Measurements from ENCODE around the gene MAGI2. TPM values are rescaled to one million over a fixed set of nuclear protein-coding genes. Genes with fewer than 3 reads are reported as not detected.
A peak's percentile ranks its signal among the peaks of the same experiment; 100 is the strongest.

Gene MAGI2
- polyA plus RNA-seq, 4 donors: 32.0 to 38.7 (median 33.7) TPM

DNA sequence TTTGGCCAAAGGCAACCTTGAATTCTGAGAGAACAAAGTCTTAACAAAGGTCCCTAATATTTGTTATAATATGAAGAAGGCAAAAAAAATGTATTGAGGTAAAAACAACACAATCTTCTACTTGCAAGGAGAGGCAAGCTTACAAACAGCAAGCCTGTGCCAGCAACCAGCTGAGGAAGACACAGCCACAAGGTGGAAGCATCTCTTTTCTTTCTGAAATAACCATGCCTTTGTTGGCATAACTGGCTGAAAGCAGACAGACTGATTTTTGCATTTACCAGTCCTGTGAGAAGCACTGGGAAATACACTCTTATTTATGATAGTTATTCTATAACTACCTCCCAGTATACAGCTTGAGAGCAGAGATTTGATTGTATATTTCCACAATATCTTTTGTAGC is 1362.9 kb downstream of the MAGI2 start:
- DNase-seq (ENCODE audit: low read depth in 4 of 4, low spot score in 2 of 4): no peak

DNA sequence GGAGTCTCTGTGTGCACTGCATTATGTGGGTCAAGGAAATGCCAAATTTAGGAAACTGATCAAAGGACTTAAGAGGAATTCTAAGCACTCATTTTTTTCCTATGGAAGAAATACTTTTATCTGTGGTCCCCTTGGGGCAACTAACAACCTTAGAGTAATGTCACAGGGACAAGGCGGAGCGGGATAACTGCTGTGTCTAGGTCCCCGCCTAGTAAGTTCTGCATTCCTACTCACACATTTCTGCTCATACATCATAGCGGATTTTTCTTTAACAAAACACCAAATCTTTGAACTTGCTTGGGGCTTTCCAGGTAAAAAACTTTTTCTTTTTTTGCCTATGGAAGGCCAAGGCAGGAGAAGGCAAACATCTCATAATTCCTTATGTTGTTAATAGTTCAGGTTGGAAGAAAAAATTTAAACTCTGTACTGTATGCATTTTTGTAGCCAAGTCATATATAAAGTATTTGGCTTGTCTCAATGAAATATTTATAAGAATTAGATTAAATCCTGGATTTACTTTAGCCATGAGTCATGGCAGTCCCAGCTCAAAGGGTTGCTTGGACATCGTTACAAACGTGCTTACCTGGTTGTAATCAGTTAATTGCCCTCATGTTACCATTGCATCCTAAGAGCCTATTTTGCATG is 1369.9 kb downstream of the MAGI2 start:
- no peak for DNase-seq (ENCODE audit: low read depth in 4 of 4, low spot score in 2 of 4)

DNA sequence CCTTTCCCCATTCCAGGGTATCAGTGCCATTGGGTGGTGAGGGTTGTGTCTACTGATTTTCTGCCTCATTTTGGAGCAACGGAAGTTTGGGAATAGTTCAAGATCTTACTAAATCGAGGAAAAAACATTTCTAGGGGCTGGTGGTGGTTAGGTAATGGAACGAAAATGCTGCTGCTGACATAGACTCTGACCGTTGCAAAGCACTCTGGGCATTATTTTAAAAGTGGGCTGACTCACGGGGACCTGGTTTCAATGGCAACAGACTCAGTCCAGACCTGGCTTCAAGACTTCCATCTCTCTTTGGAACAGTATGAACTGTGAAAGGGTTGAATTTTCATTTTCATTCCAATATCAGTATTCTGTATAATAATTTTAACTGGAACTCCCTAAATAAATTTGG is 1370.9 kb downstream of the MAGI2 start:
- no peak for DNase-seq (ENCODE audit: low read depth in 4 of 4, low spot score in 2 of 4)

DNA sequence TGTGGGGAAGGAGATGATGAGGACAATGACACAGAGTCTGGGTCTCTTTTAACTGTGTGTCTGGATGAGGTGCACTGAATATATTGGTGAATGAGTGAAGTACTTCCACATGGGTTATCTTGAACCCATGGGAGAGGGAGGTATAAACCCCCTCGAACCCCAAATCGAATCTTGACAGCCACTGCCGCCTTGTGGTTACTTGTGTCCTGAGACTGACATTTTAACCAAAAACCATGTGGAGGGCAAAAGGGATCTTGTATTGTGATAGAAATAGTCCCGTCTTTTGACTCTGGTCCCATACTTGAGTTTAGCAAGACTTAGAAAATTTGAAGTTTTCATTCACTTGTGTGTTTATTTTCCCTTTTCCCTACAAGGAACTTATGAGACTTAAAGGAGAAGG is 1371.6 kb downstream of the MAGI2 start:
- no peak for DNase-seq (ENCODE audit: low read depth in 4 of 4, low spot score in 2 of 4)

DNA sequence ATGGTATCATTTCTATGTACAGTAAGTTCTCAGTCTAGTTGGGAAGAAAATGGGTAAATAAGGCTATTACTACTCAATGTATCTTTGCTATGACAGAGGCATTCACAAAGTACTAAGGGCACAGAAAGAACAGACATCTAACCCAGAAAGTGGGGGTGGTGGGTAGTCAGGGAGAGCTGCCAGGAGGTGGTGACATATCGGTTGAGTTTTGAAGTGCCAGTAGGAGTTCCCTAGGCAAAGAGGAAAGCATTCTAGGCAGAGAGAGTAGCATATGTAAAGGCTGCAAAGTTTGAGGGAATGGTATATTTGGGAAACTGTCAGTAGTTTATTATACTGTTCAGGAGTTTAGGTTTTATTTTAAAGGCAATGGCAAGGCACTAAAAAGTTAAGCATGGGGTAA is 1372.1 kb downstream of the MAGI2 start:
- DNase-seq (ENCODE audit: low read depth in 4 of 4, low spot score in 2 of 4): no peak

DNA sequence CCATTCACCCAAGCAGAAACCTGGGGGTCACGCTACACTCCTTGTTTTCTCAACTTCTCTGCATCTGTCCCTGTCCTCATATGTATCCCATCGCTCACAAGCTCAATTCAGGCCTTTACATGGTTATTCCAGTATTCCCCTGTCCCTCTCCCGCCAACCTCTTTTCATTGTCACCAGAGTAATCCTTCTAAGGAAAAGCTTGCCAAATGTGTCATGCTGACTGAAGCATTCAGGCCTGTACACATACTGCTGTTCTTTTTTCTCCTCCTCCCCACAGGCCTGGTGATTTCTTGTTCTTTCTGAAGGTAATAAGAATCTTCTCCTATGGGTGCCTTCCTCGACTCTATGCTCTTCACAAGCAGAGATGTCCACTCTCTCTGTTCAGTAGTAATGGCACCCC is 1372.7 kb downstream of the MAGI2 start:
- no peak for DNase-seq (ENCODE audit: low read depth in 4 of 4, low spot score in 2 of 4)

DNA sequence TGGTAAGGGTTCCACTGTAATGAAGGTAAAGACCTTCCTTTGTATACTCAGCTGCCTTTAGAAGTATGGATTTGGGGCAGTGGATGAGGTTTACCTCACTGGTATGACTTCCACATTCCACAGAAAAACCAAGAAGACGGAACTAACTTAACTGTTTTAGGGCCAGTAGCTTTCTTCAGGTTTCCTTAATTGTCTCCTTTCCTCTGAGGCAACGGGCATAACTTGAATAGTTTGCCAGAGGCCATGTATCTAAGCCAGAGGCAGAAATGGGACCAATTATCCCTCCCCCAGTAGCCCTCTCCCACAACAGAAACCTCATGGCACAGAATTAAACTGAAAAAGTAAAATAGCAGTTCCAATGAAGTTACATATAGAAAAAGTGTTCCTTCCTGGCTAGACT is 1373.2 kb downstream of the MAGI2 start:
- DNase-seq (ENCODE audit: low read depth in 4 of 4, low spot score in 2 of 4): no peak

DNA sequence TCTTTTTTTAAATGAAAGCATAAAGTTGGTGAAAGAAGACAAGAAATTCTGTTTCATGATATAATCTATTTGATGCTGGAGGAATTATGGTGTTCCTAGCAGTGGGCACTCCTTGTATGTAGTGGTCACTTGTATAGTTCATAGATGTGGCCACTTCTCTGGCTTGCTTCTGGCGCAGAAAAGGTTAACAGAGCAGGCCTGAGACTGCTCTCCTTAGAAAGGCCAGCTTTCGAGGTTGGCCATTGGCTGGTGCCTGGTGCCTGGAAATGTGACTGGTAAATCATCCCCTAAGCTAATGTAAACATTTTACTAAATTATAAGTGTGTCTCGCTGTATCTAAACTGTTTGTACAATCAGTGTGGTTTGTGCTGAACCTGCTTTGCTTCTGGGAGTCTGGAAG is 1378.8 kb downstream of the MAGI2 start:
- DNase-seq (ENCODE audit: low read depth in 4 of 4, low spot score in 2 of 4): no peak

DNA sequence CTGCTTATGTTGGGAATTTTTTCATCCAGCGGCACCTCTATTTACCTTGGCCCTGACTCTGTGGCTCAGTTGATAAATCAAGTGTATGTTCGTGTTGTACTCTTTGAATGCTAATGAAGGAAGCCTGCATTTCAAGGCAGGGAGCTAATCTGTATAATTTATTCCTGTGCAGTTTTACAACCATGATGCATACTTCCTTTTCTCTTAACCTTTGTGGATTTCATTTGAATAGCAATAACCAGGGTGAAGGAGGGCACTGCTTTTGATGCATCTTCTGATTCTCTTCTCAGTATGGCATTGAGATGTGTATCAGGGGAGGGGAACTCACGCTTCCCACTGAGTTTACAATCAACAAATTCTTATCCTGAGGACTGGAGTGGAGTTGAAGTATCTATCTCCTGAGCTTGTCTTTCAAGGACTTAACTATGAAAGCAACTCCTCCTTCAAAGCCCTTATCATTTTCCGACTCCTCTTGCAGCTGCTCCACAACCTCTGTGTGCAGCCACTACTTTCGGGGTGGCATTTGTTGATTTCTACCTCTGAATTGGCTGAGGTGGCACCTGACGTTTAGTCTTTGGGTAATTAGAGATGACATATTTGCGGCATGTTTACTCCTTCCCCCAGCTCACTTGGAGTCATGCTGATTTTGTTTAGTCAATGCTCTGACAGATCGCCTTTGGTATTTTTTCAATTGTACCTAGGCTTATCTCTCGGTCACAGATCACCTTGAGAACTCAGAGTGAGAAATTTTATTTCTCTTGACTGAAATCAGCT is 1379.7 kb downstream of the MAGI2 start:
- DNase-seq (ENCODE audit: low read depth in 4 of 4, low spot score in 2 of 4): peak in 1 of 4 donors; percentile 2

DNA sequence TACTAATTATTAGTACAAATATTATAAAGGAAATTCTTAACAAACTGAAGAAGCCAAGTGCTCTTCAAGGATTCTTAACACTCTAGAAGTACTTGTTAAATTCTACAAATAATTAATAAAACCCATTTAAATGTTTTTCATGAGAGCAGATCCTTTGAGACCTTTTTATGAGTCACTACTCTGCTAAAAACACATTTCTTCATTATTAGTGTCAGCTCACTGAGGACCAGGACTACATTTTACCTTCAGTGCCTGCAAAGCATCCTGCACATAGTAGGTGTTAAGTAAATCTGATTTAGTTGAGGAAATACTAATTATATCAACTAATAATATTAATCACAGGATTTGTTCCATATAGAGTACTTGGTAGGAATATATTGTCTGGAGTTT is 1381.3 kb downstream of the MAGI2 start:
- no peak for DNase-seq (ENCODE audit: low read depth in 4 of 4, low spot score in 2 of 4)

DNA sequence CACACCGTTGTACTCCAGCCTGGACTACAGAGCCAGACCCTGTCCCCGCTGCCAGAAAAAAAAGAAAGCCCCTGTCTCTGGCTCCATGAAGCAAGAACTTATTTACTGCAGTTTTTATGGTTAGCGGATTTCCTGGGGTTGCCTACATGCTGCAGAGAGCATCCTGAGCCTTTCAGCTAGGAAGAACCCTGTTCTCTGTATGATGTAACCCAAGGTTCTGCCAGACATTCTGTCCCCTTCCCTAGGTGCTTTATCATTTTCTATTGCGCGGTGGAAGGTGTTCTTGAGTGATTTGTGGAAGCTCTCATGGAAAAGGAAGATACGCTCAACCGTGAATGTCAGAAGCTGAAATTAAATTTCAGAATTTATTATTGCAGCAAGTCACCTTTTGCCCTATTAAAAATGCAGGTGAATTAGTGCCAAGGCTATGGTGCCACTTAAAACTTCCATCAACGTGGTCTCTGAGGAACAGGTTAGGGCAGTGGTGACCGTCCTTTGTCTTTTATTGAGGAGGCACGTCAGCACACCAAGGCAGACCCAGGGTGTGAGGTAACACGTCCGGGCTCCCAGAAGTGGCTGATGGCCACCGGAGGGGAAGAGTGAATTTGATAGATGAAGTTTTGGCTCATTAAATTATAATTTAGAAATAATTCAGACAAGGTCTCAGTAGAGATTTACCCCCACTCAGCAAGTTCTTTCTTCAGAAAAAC is 1381.8 kb downstream of the MAGI2 start:
- no peak for DNase-seq (ENCODE audit: low read depth in 4 of 4, low spot score in 2 of 4)

DNA sequence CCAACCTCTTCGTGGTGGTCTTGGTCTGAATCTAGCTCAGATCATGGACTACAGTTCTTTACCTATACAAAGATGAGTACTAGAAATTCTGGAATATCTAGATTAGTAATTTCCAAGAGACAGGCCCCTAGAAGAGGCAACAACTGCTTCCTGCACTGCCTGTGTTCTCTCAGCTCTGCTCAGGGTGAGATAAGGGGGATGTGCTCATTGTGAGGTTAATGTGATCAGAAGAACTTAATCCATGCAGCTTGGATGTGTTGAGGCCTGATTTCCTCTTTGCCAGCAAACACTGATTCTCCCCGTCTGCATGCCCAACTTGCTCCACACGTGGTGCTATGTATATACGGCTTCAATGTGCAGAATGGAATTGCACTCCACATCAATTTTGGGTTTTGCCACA is 1386.9 kb downstream of the MAGI2 start:
- no peak for DNase-seq (ENCODE audit: low read depth in 4 of 4, low spot score in 2 of 4)

DNA sequence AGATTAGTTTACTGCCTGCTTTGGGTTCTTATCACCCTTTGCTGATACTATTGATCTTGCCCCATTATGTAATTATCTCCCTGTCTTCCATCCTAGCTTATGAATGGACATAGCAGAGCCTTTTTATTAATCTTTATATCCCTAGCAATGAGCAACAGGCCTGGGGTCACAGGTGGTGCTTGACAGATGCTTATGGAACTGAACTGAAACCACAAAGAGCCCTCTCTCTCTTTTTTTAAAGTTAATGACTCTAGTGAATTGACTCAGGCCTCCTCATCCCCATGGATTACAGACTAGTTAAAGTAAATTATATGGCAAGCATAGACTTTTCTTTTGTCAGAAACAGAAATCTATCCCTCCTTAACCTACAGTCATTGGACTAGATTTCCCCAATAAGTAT is 1389.7 kb downstream of the MAGI2 start:
- DNase-seq (ENCODE audit: low read depth in 4 of 4, low spot score in 2 of 4): no peak

DNA sequence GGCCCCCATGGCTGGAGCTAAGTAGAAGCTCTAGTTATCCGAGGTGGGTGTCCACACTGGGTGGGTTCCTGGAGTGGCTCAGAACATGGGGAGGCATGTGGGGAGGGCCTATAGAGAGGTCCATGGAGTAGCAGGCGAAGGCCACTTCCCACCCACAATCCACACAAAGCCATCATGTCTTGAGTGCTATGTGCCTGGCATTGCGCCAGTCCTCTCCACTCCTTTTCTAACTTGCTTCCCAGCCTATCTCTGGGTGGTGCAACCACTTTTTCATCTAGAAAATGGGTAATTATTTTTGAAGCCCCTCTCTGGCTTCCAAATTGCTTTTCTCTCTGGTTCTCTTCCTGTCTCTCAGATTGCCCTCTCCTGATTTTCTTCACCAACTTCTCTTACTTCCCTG is 1391.3 kb downstream of the MAGI2 start:
- DNase-seq (ENCODE audit: low read depth in 4 of 4, low spot score in 2 of 4): no peak

DNA sequence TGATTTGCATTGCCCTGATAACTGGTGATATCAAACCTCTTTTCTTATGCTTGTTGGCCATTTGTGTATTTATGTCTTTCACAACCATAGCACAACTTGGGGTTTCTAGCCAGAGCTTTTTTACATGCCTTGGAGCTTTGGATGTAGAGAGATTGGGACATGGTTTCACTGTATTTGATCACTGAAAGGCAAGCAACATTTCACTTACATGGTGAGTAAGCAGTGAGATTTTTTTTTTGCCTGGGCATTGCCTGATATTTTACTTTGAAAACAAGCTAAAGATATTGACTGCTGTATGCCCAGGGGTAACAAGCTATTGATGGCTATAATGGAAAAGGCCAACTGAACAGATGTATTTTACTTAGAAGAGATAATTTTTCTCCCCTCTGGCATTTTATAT is 1395.9 kb downstream of the MAGI2 start:
- DNase-seq (ENCODE audit: low read depth in 4 of 4, low spot score in 2 of 4): no peak

DNA sequence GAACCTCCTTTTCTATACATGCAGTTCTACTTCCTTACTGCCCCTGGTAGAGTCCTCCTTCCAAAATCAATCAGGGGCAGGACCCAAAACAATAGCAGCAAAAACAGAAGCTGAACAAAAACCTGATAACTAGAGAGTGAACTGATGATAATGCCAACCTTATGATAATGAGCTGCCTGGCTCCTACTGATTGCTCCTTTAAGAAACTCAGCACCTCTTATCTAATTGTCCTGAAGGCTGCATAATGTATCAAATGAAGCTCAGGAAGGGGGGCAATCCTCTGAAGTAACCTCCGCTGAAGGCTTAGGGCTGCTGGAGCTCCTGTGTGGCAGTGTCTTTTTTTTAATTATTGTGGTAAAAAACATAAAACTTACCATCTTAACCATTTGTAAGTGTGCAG is 1397.9 kb downstream of the MAGI2 start:
- DNase-seq (ENCODE audit: low read depth in 4 of 4, low spot score in 2 of 4): no peak

DNA sequence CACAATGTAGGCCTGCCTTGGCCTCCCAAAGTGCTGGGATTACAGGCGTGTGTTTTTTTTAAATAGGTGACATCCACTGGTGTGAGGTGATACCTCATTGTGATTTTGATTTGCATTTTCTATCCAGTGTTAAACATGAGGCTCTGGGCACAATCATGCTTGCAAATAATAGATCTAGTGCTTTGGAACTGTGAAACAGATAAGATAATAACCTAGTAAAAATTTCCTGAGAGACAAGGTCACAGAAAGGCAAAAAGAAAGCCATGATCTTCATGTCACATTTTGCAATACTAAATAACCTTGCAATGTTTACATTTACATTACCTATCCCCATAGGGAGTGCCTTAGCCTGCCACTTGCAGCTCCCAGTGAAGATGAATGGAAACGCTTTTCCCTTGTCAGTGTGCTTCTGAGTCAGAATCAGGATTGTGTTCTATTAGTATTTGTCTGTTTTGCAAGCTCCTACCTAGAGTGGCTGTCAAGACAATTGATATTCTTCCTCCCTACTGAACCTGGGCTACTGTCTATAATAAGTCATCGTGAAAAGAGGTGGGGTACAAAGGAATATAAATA is 1398.4 kb downstream of the MAGI2 start:
- no peak for DNase-seq (ENCODE audit: low read depth in 4 of 4, low spot score in 2 of 4)

DNA sequence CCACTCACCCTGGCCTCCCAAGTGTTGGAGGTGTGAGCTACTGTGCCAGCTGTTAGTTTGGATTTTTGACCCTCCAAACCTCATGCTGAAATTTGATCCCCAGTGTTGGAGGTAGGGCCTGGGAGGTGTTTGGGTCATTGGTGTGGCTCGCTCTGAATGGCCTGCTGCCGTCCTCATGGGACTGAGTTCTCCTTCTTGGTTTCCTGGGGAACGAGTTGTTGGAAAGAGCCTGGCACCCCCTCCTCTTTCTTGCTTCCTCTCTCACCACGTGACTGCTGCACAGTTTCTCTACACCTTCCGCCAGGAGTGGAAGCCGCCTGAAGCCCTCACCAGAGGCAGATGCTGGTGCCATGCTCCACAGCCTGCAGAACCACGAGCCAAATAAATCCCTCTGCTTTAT is 1401.4 kb downstream of the MAGI2 start:
- no peak for DNase-seq (ENCODE audit: low read depth in 4 of 4, low spot score in 2 of 4)

DNA sequence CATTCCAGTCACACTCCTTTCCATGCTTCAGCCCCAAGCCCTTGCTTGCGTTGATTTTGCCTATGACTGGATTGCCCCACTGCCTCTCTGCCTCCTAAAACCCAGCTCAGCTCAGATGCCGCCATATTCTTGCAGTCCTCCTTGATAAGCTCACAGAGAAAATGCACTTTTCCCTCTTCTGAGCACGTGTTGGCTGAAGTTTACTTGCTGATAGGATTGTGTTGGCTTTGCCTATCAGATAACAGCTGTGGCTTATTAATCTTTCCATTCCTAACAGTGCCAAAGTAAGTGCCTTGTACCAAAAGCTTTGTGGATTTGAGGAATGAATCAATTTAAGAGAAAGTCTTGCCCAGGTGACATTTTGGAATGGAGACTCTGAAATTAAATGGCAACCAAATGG is 1405.7 kb downstream of the MAGI2 start:
- DNase-seq (ENCODE audit: low read depth in 4 of 4, low spot score in 2 of 4): no peak

DNA sequence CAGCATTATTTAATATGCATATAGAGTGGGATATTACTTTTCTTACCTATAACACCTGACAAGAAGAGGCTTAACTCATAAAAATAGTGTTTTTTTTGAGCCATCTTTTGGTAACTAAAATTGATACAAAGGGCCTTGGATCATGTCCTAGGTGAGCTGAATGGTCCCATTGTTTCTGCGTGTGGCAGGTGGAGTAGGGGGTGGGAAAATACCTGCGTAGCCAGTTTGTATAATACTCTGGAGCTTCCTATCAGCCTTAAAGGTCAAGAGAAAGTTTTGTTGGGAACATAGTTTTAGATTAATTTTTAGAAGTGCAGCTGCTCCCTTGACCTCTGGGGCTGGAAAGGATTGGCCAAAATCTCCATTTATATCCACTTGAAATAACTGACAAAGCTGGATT is 1410.3 kb downstream of the MAGI2 start:
- no peak for DNase-seq (ENCODE audit: low read depth in 4 of 4, low spot score in 2 of 4)

DNA sequence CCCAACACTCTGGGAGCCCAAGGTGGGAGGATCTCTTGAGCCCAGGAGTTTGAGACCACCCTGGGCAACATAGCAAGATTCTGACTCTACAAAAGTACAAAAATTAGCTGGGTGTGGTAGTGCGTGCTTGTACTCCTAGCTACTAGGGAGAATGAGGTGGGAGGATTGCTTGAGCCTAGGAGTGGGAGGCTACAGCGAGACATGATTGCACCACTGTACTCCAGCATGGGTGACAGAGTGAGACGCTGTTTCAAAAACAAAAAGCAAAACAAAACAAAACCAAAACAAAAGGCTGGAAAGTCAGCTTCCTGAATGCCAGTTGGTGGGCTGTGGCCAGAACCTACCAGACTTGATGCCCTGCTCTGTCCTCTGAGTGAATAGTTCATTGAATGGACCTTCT is 1412.0 kb downstream of the MAGI2 start:
- no peak for DNase-seq (ENCODE audit: low read depth in 4 of 4, low spot score in 2 of 4)

All from left renal cortex interstitium (tissue), 4 donors.